ELR (cell line): ENCODE results near the gene SSBP3.
"Not testable (repeated sequence)": the region's sequence is repeated elsewhere in the genome, so short reads cannot be mapped to it uniquely, and the experiment has no call there.

Experiments
- DNase-seq: peaks from one replicate; pipeline ENCODE4 v3.0.0-alpha.2; 2015; ENCODE audit warnings: low read depth

Gene SSBP3

DNA sequence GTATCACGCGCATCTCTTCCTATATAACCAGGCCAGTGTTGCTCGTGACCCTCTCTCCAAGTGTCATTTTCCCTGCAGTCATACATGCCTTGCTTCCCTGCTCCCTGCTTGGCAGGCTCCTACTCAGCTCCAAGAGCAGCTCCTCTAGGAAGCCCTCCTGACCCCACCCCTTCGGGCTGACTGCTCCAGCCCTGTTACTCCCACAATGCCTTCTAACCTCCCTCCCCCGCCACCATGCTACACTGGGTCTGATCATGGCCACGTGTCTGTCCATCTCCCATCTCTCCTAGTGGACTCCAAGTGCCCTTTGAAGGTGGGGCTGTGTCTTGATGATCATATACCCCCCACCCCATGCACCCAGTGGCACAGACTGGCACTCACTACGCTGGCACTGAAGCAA is 161.5 kb downstream of the SSBP3 start:
- DNase-seq: no peak

DNA sequence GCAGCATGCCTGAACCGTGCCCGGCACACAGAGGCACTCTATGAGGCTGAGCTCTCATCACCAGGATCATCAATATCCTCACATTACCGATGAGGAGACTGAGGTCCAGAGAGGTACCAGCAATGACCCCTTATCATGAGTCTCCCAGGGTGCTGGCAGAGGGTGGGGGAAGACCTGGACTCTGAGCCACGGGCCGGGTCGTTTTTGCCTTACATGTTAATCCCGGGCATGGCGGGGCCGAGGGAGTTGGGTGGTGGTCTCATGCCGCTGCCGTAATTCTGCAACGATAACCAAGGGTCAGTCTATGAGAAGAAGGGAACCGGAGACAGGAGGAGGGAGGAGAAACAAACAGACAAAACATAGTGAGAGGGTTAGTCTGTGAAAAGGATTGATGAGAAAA is 163.2 kb downstream of the SSBP3 start:
- DNase-seq: no peak

DNA sequence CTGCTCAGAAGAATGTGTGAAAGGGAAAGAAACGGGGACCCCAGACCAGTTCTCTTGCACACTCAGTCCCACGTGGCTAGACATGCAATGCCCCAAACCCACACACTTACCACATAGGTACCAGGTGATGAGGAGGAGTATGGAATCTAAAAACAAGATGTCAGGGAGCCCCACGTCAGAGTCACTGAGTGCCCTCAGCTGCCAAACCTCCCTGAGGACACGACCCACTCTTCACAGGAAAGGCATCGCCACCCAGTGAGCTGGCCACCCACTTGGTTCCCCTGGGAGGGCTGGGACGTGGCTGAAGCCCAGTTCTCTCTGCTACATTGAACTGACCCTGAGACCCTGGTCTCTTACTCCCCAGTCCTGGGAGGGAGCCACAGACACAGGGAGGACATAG is 164.8 kb downstream of the SSBP3 start:
- DNase-seq: no peak

DNA sequence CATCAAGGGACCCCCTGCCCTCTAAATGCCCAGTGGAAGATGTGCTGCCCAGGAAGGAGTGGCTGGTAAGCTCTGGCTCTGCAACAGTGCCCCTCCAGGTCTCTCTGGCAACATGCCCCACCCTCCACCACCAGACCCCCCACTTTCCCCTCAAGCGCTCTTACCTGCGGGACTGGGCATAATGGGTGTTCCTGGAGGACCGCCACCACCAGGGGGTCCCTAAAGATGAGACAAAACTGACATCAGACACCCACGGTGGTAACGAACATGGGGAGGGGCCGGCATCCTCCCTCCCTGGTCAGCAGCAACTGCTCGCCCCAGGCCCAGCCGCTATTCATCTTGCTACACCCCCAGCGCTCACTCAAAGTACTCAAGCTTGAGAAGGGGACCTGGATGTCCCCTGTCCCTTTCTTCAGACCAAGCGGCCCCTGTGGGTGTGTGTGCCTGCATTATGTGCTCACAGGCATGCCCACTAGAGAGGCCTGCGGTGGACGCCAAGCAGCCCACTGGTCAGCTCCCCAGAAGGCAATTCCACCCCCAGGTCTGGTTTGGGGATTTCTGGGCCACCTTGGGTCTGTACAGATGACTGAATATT is 165.4 kb downstream of the SSBP3 start:
- no peak for DNase-seq

DNA sequence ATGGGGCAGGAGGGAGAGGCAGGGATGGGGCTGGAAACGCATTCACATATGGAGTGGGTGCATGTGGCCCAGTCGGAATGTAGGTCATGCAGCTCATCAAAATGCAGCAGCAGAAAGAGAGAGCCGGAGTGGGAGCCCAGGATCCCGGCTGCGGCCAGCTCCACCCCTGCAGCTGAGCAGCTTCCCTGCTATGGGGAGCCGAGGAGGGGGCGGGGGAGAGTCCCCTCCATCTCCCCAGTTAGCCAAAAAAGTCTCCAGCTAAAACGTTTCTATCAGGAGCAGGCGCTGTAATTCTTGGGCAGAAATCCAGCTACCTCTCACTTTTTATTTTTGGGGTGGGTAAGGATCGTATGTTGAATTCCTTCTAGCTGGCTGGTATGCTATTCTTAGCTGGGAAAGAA is 166.6 kb downstream of the SSBP3 start:
- DNase-seq: no peak

DNA sequence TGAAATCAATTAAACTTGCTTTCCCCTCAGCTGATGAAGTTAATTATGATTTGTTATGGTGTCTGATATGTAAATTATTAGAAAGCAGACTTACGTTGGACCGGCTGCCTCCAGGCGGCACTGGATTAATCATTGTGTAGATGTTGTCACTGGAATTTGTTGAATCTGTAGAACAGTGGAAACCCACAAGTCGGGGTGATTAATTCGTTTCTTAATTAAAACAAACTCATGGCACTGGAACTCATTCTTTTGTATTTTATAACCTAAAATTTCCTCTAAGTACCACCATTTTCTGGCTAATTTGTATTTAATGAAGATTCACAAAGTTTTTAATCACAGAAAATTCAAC is 167.2 kb downstream of the SSBP3 start:
- DNase-seq: no peak

DNA sequence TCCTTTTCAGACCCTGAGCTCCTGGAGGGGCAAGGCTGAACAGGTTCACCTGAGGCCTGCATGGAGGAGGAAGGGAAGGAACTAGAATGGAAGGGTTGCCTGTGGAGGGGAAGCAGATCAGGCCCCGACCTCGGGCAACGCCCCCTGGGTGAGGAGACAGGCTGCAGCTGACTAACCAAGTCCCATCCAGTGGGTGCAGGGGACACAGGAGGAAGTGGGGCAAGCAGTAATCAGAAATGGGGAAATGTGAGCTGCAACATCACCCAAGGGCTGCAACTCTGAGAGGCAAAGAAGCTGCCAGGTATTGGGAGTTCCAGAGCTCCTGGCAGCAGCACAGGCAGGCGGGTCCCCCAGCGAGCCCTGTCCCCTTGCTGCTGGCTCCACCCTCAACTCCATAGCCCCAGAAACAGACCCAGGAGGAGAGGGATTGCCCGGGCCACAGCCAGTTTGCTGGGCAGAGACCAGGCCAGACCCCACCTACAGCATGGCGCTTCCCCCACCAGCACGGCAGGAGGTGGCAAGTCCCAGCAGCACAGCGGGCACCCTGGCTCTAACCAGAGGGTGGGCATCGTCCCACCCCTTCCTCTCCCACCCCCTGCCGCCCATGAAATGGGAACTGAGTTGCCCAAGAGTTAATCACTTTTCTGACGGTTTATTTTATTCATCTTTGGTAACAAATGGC is 167.7 kb downstream of the SSBP3 start:
- no peak for DNase-seq

DNA sequence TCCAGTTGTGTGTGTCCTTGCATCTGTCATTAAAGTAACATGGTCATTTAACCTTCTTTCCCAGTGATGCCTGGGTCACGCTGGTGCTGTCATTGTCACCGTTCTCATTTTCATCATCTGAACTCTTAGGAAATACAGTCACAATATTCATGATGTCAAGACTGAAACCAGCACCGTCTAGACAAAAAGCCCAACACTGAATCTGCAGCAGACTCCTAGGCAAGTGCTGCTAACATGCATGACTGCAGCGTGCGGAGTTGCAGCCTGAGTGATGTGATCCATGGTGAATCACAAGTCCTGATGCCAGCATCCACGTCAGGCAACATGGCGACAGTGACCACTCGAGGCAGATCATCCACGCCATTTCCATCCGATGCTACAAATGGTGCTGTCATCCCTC is 168.6 kb downstream of the SSBP3 start:
- DNase-seq: no peak

DNA sequence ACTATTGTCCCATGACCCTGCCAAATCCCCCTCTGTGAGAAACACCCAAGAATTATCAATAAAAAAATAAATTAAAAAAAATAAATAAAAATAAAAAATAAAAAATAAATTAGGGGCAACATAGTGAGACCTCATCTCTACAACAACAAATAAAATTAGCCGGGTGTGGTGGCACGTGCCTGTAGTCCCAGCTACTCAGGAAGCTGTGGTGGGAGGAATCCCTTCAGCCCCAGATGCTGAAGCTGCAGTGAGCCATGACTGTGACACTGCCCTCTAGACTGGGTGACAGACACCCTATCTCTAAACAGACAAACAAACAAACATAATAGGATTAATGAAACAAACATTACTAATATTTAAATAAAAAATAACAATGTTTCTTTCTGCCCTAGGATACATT is 171.9 kb downstream of the SSBP3 start:
- DNase-seq: no peak

DNA sequence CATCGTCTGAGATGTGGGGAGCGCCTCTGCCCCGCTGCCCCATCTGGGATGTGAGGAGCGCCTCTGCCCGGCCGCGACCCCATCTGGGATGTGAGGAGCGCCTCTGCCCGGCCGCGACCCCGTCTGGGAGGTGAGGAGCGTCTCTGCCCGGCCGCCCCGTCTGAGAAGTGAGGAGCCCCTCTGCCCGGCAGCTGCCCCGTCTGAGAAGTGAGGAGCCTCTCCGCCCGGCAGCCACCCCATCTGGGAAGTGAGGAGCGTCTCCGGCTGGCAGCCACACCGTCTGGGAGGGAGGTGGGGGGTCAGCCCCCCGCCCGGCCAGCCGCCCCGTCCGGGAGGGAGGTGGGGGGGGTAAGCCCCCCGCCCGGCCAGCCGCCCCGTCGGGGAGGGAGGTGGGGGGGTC is 173.0 kb downstream of the SSBP3 start:
- not testable (repeated sequence) for DNase-seq

DNA sequence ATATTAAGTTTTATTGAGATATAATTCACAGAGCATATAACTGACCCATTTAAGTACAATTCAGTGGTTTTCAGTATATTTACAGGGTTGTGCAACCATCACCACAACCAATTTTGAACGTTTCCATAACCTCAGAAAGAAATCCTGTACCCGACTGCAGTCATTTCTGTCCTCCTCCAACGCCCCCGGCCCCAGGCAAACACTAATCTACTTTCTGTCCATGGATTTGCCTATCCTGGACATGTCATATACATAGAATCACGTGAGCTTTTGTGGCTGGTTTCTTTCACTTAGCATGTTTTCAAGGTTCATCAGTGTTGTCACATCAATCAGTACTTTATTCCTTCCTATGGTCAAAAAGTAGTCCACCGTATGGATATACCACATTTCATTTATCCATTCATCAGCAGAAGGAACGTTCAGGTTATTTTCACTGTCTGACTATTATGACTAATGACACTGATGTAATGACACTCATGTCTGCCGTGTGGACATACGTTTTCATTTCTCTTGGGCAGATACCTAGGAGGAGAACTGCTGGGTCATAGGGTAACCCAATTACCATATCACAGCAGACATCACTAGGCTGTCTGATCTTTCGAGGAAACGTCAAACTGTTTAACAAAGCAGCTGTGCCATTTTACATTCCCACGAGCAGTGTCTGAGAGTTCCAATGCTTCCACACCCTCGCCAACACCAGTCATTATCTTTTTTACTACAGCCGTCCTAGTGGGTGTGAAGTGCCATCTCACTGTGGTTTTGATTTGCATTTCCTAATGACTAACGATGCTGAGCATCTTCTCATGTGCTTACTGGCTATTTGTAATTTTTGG is 175.5 kb downstream of the SSBP3 start:
- no peak for DNase-seq

DNA sequence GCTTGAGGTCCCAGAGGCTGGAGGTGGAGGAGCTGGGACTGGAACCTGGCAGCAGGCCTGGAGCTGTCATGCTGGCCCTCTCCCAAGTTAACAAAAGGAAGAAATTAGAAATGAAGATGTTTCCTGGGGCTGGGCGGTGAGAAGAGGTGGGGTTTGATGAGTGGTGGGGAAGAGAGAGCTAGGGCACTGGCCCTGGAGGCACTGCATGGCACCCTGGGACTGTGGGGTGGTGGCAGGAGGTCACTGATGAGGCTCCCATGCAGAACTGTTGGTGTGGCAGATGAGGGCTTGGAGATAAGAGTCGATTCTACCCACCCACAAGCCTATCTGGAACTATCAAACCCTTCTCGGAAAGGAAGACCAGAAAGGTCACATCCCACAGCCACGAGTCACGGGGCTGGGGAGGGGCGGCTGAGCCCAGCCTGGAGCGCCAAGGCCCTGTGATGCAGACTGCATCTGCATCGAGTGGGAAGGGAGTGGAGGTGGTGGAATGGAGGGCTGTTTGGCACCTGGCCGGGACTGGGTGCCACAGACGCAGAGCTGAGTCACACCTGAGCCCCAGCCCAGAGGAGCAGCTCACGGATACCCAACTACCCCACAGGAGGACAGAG is 176.8 kb downstream of the SSBP3 start:
- DNase-seq: peak; percentile 54

DNA sequence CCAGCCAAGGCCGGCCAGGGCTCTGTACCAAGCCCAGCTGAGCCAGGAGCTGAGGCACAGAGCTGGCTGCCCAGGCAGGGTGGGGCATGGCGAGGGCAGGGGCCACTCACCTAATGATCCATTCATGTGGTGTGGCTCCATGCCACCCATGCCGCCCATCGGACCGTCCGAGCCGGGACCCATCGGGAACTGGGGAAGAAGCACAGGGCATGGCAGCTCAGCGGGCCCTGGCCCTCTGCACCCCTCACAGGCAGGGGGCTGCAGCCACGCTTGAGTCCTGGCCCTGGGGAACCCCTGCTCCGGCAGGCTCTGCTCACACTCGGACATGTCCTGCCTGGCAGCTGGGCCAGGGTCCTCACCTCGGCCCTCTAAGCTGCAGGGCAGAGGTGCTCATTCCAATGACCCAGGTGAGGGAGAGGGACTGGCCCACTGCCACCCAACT is 177.5 kb downstream of the SSBP3 start:
- DNase-seq: no peak

DNA sequence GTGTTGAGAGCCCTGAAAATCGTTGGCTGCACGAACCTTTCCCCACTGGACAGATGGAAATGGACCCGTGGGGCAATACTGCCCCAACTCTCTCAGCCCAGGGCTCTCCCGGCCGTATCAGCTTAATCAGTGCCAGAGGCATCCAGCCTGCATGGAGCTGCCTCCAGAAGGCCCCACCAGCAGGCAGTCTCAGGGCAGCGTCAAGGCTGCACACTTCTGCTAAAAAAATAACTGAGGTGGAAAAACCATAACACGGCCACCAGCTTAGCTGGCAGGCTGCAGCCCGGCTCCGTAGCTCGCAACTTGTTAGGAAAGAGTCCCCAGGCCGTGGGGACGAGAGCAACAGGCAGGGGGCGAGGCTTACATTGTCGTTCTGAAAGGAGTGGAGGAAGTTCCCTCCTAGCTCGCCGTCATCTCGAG is 178.3 kb downstream of the SSBP3 start:
- no peak for DNase-seq

DNA sequence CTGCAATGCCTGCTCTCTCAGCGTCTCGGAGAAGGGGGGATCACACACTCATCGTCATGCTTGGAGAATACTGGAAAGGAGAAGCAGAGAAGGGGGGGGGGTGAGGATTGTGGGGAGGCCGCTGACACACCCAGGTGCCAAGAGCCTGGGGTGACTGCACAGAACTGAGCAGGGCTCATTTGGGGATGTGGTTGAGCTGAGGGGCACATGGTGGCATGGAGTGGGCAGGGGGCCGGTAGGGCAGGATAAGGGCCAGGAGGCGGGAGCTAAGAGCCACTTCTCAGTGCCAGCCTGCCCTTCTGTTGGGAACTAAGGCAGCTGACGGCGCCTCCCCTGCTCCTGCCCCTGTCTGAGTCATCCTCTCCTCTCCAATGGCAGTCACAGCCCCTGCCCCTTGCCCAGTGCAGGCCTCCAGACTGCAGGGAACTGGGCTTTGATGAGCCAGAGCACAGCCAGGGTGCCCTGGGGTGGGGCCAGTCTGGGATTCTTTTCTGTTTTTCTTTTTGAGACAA is 179.0 kb downstream of the SSBP3 start:
- peak; percentile 68 for DNase-seq

DNA sequence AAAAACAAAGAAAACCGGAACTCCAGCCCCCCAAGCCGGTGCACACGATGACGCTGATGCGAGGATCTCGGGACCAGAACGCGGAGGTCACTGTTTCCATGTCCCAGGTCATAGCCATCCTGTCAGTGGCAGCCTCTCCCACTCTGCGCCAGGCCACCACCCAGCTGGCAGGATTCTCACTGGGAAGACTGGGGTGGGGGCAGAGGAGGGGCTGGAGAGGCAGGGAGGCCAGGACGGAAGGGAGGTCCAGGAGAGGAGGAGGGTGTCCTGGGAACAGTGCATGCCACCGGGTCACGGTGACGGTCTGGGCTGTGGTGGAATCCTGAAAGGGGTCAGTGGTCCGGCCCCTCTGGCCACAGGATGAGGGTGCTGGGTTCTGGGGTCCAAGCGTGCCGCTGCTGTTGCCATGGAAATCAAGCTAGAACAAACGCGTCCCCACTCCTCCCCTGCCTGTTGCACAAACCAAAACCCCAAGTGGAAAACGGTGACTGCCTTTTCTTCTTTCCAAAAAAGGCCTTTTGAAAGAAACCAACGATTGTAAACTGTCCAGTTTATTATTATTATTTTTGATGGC is 180.1 kb downstream of the SSBP3 start:
- no peak for DNase-seq

DNA sequence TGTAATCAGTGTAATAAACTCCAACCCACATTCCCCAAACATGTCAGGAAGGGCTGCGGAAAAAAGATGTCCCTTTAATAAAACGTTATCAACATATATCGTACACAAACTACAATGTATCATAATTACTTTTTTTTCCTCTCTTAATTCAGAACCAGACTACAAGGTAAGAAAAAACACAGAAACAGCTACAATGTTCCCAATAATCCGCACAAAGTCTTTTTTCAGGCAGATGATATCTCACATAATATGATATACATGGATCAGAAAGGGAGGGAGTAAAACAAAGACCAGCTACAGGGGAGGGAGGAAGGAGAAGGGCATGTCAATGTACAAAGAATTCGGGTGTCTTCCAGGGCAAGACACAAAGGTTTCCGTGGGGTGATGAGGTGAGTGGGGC is 180.8 kb downstream of the SSBP3 start:
- no peak for DNase-seq

DNA sequence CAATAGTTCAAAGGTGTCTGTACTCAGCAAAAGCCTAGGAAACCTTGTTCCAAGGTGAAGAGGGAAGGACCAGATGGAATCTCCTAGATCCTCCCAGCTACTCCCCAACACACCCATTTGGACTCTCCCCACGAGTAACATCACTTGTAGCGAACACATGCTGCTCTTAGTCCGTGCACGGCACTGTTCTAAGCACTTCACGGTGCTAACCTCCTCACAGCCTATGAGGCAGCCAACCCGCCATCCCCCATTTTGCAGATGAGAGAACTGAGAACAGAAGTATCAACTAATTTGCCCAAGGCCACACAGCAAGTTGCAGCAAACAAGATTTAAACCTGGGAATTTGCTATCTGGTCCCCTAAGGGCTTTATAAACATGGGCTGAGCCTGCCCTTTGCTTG is 182.0 kb downstream of the SSBP3 start:
- DNase-seq: no peak

DNA sequence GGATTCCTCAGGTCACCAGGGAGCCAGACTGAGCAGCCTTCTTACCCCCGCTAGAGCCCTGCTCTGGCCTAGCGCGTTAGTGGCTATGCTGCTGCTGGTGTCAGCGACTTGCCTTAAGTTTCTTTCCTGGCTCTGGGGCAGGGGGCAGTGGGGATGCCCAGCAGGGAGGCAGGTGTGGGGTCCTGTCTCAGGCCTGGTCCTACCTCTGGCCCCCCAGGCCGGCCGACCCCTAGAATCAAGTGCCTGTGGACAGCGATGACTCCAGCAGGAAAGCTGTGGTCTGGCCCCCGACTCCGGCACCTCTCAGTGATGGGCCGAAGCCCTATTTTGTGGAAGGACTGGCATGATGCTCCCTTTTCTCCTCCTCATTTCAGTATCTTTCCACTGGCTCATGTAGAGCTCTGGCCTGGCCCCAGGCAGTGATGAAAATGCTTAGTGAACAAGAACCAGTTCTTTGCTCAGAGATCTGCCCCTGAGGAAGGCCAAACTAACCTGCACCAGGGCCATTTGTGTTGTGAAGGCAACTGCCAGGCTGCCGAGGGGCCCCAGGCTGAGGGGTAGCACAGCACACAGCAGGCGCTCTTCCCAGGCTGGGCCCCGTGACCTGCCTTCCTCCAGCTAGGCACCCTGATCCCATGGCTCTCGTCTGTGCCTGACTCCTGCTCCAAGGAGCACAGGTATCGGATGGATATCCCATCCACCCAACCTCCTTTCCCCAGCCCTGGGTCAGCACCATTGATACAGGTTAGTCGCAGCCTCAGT is 182.6 kb downstream of the SSBP3 start:
- no peak for DNase-seq

DNA sequence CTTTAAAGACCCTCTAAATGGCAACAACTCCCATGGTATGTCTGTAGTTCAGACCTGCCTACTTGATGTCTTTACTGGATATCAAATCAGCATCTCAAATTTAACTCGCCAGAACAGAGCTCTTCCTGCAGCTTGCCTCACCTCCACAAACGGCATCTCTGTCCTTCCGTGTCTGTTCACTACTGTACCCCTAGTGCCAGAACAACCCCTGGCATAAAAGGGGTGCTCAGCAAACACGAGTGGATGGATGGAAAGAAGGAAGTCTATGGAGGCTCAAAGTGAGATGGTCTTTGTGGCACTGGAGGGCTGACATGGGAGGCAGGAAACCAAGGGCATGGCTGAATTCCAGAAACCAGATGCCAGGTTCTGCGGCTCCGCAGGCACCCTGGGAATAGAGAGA is 183.5 kb downstream of the SSBP3 start:
- no peak for DNase-seq

DNA sequence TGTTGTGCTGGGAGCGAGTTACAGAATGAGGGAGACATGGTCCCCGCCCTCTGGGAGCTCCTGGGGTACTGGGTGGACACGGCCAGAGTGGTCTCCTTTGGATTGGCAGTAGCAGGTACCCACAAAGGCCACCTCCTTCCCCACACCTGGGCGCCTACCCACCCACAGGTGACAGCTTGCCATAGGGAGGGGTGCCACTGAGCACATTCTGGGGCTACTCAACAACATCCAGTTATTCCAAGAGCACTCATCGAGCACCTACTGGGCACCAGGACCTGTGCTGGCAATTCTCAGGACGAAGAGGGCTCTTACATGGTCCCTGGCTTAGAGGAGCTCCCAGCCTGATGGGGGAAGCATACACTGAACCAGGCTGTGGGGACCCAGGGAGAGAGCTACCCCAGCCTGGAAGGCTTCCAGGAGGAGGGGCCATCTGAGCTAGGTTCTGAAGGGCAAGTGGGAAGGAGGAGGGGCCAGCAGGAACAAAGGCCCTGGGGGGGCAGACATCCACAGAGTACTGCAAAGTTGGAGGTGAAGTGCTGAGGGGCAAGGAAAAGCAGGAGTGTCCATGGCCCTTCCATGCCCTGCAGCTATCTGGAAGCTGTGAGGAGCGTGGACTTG is 184.2 kb downstream of the SSBP3 start:
- no peak for DNase-seq
